Measurements from ENCODE around the gene MPPED2. TPM values are rescaled to one million over a fixed set of nuclear protein-coding genes. Genes with fewer than 3 reads are reported as not detected.

The MPPED2 gene
- total RNA-seq = not detected

- CTCF ChIA-PET = no interaction called here
- POLR2A ChIA-PET = no interaction called here
Observed at GRCh38 chr11:30586251-30587144, at the start of gene MPPED2. Gene MPPED2, minus strand, starts transcription at chr11:30586353. Its CDS starts 5,980 bp downstream, at chr11:30580373.

GRCh38 chr11:30635401-30635989 lies 49.3 kb upstream of the MPPED2 start:
- CTCF ChIA-PET = no interaction called here

GRCh38 chr11:30631148-30631547 lies 45.0 kb upstream of the MPPED2 start:
- CTCF ChIA-PET = no interaction called here
- POLR2A ChIA-PET = no interaction called here

More at GRCh38 chr11:30635401-30635989, 49.3 kb upstream of the MPPED2 start:
- POLR2A ChIA-PET = no interaction called here

GRCh38 chr11:30619767-30620166 lies 33.6 kb upstream of the MPPED2 start:
- POLR2A ChIA-PET = no interaction called here
- CTCF ChIA-PET = no interaction called here

GRCh38 chr11:30617762-30618161 lies 31.6 kb upstream of the MPPED2 start:
- POLR2A ChIA-PET = no interaction called here
- CTCF ChIA-PET = no interaction called here

- POLR2A ChIA-PET = no interaction called here
Observed at GRCh38 chr11:30610628-30611027, 24.5 kb upstream of the MPPED2 start.

GRCh38 chr11:30608534-30608933 lies 22.4 kb upstream of the MPPED2 start:
- ChIA-PET CTCF (no interaction called here), POLR2A (no interaction called here)

More at GRCh38 chr11:30610628-30611027, 24.5 kb upstream of the MPPED2 start:
- CTCF ChIA-PET = no interaction called here

- POLR2A ChIA-PET = no interaction called here
- CTCF ChIA-PET = no interaction called here
Observed at GRCh38 chr11:30605036-30605605, 19.0 kb upstream of the MPPED2 start.

- CTCF ChIA-PET = no interaction called here
- POLR2A ChIA-PET = no interaction called here
Observed at GRCh38 chr11:30603357-30603756, 17.2 kb upstream of the MPPED2 start.

GRCh38 chr11:30596832-30597231 lies 10.7 kb upstream of the MPPED2 start:
- CTCF ChIA-PET = no interaction called here

GRCh38 chr11:30595934-30596333 lies 9.8 kb upstream of the MPPED2 start:
- ChIA-PET CTCF (no interaction called here), POLR2A (no interaction called here)

More at GRCh38 chr11:30596832-30597231, 10.7 kb upstream of the MPPED2 start:
- POLR2A ChIA-PET = no interaction called here

GRCh38 chr11:30594646-30595411 lies 8.7 kb upstream of the MPPED2 start:
- CTCF ChIA-PET = no interaction called here

GRCh38 chr11:30587269-30587812 lies 1.2 kb upstream of the MPPED2 start:
- POLR2A ChIA-PET = no interaction called here
- CTCF ChIA-PET = no interaction called here

More at GRCh38 chr11:30594646-30595411, 8.7 kb upstream of the MPPED2 start:
- POLR2A ChIA-PET = no interaction called here

- CTCF ChIA-PET = no interaction called here
- POLR2A ChIA-PET = no interaction called here
Observed at GRCh38 chr11:30585892-30586250, 282 bp downstream of the MPPED2 start.

- ChIA-PET POLR2A (no interaction called here), CTCF (no interaction called here)
Observed at GRCh38 chr11:30585125-30585891, 845 bp downstream of the MPPED2 start.

GRCh38 chr11:30583476-30584280 lies 2.5 kb downstream of the MPPED2 start:
- CTCF ChIA-PET = no interaction called here
- POLR2A ChIA-PET = no interaction called here

GRCh38 chr11:30582726-30583125 lies 3.4 kb downstream of the MPPED2 start:
- POLR2A ChIA-PET = no interaction called here
- CTCF ChIA-PET = no interaction called here

- CTCF ChIA-PET = no interaction called here
Observed at GRCh38 chr11:30581675-30582074, 4.5 kb downstream of the MPPED2 start.

GRCh38 chr11:30580573-30580972 lies 5.6 kb downstream of the MPPED2 start:
- ChIA-PET POLR2A (no interaction called here), CTCF (no interaction called here)

More at GRCh38 chr11:30581675-30582074, 4.5 kb downstream of the MPPED2 start:
- POLR2A ChIA-PET = no interaction called here
